Duodenal mucosa (tissue), 2 donors: ENCODE results near the gene LRMDA.
"Not testable (repeated sequence)": the region's sequence is repeated elsewhere in the genome, so short reads cannot be mapped to it uniquely, and the experiment has no call there.

Experiments
- H3K27ac ChIP-seq: one replicate; pipeline ENCODE4 v1.7.0; 2013; ENCODE audit warnings: low read depth, low read length
- H3K27me3 ChIP-seq, 2 donors: one replicate each; pipeline ENCODE4 v1.7.0; 2013; ENCODE audit warnings: low read length in 2 of 2, control low read depth in 1 of 2; ENCODE audit not compliant: insufficient read depth in 2 of 2, control insufficient read depth in 1 of 2
- H3K36me3 ChIP-seq, 2 donors: one replicate each; pipeline ENCODE4 v1.7.0; 2013; ENCODE audit warnings: low read length in 2 of 2, control low read depth in 1 of 2; ENCODE audit not compliant: insufficient read depth in 2 of 2, control insufficient read depth in 1 of 2
- H3K4me1 ChIP-seq, 2 donors: one replicate each; pipeline ENCODE4 v1.7.0; 2013; ENCODE audit warnings: low read length in 2 of 2, control low read depth in 1 of 2; ENCODE audit not compliant: insufficient read depth in 2 of 2, control insufficient read depth in 1 of 2
- H3K4me3 ChIP-seq, 2 donors: one replicate each; pipeline ENCODE4 v1.7.0; 2013; ENCODE audit warnings: low read length in 2 of 2, low read depth in 1 of 2
- H3K9ac ChIP-seq, 2 donors: one replicate each; pipeline ENCODE4 v1.7.0; 2013; ENCODE audit warnings: low read length in 2 of 2, low read depth in 1 of 2
- H3K9me3 ChIP-seq, 2 donors: one replicate each; pipeline ENCODE4 v1.7.0; 2013; ENCODE audit warnings: low read length in 2 of 2, control low read depth in 1 of 2; ENCODE audit not compliant: control insufficient read depth in 1 of 2

The LRMDA gene

DNA sequence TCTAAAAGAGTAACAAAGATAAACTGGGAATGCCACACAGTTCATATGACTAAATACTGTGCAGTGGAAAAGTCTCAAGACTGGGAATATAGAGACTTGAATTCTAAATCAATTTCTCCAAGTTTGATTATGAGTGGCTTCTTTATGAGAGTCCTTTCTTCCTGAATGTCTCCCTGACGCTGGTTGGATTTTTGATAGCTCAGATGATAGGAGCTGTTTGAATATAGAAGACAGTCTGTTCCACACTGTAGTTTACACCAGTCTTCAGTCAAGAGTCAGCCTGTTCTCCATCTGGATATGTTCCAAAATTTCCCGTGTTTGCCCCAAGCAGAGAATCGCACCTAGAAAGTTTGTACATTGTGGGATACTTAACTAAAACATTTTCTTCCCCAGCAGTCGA is 173.7 kb downstream of the LRMDA start:
- Histone ChIP-seq H3K4me3 (no peak overlapping the region), H3K27me3 (no peaks in the 10 kb centered on the region), H3K9me3 (no peaks in the 10 kb centered on the region), H3K9ac (no peak overlapping the region), H3K27ac (no peak overlapping the region), H3K36me3 (no peaks in the 10 kb centered on the region), H3K4me1 (peaks cover 4 to 9% of the 10 kb centered on the region in 2 donors)

GRCh38 chr10:75605795-75606194 is 174.4 kb downstream of the LRMDA start:
- not testable (repeated sequence) for H3K27me3 ChIP-seq, H3K9me3 ChIP-seq, H3K4me3 ChIP-seq, H3K9ac ChIP-seq, H3K27ac ChIP-seq, H3K36me3 ChIP-seq
- peaks cover 7 to 14% of the 10 kb centered on the region in 2 donors for H3K4me1 ChIP-seq

DNA sequence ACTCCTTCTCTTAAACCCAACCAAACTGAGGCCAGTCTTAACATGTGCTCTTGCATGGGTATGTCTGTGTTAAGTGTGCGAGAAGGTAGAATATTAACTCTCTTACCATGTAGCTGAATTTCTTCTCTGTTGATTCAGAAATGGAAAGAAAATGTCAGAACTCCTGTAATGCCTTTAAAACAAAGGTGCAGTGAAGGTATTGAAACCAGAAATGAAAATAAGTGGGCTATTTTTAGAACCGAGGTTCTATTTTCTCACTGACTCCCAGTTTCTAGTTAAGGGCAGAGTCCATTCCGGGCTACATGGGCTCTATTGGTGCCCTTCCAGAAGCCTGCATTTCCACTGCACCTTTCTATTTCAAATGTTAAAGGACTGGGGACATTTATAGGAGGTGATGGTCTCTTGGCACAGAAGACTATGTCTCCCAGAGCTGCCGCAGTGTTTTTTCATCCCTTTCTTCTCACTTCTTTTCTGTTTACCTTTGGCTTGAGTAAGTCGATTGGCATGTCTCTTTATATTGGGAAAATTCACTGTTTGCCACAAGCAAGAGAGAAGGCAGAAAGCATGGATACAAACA is 174.9 kb downstream of the LRMDA start:
- no peaks in the 10 kb centered on the region for H3K9me3 ChIP-seq
- H3K27ac ChIP-seq = no peak overlapping the region
- H3K27me3 ChIP-seq = no peaks in the 10 kb centered on the region
- H3K4me1 ChIP-seq = peaks cover 11 to 18% of the 10 kb centered on the region in 2 donors
- no peaks in the 10 kb centered on the region for H3K36me3 ChIP-seq
- no peak overlapping the region for H3K4me3 ChIP-seq
- H3K9ac ChIP-seq = no peak overlapping the region

GRCh38 chr10:75607576-75607975 is 176.2 kb downstream of the LRMDA start:
- no peak overlapping the region for H3K4me3 ChIP-seq
- peaks cover 19 to 27% of the 10 kb centered on the region in 2 donors for H3K4me1 ChIP-seq
- no peaks in the 10 kb centered on the region for H3K9me3 ChIP-seq
- no peaks in the 10 kb centered on the region for H3K36me3 ChIP-seq
- no peak overlapping the region for H3K9ac ChIP-seq
- H3K27ac ChIP-seq = no peak overlapping the region
- H3K27me3 ChIP-seq = no peaks in the 10 kb centered on the region

DNA sequence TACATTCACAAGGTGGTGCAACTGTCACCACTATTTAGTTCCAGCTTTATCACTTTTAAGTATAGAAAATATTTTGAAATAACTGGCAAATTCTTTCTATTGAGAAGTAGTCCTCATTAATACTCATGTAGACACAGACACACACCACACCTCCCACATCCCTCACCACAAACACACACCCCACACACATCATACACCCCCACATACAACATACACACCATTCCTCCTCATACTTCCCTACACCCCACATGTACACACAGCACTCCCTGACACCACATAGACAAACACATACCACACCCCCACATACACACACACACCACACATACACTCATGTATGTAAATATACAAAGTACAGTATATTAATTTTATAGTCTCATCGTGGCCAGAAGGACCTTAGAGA is 178.8 kb downstream of the LRMDA start:
- Histone ChIP-seq H3K9ac (no peak overlapping the region), H3K36me3 (no peaks in the 10 kb centered on the region), H3K27me3 (no peaks in the 10 kb centered on the region), H3K9me3 (no peaks in the 10 kb centered on the region), H3K4me3 (no peak overlapping the region), H3K4me1 (peaks cover 35 to 51% of the 10 kb centered on the region in 2 donors), H3K27ac (no peak overlapping the region)

GRCh38 chr10:75611172-75611992 is 180.0 kb downstream of the LRMDA start:
- no peaks in the 10 kb centered on the region for H3K36me3 ChIP-seq
- no peaks in the 10 kb centered on the region for H3K9me3 ChIP-seq
- peaks cover 32 to 47% of the 10 kb centered on the region in 2 donors for H3K4me1 ChIP-seq
- peak overlapping the region in 1 of 2 donors; percentile 34 for H3K9ac ChIP-seq
- peak overlapping the region; percentile 2 to 34 for H3K4me3 ChIP-seq
- H3K27me3 ChIP-seq = no peaks in the 10 kb centered on the region
- peak overlapping the region; percentile 22 for H3K27ac ChIP-seq

- Histone ChIP-seq H3K36me3 (no peaks in the 10 kb centered on the region), H3K27ac (no peak overlapping the region), H3K4me1 (peaks cover 34 to 46% of the 10 kb centered on the region in 2 donors), H3K9ac (peak overlapping the region in 1 of 2 donors; percentile 34), H3K4me3 (peak overlapping the region; percentile 2 to 34), H3K9me3 (no peaks in the 10 kb centered on the region), H3K27me3 (no peaks in the 10 kb centered on the region)
These were observed 180.6 kb downstream of the LRMDA start for GRCh38 chr10:75611993-75612372.

DNA sequence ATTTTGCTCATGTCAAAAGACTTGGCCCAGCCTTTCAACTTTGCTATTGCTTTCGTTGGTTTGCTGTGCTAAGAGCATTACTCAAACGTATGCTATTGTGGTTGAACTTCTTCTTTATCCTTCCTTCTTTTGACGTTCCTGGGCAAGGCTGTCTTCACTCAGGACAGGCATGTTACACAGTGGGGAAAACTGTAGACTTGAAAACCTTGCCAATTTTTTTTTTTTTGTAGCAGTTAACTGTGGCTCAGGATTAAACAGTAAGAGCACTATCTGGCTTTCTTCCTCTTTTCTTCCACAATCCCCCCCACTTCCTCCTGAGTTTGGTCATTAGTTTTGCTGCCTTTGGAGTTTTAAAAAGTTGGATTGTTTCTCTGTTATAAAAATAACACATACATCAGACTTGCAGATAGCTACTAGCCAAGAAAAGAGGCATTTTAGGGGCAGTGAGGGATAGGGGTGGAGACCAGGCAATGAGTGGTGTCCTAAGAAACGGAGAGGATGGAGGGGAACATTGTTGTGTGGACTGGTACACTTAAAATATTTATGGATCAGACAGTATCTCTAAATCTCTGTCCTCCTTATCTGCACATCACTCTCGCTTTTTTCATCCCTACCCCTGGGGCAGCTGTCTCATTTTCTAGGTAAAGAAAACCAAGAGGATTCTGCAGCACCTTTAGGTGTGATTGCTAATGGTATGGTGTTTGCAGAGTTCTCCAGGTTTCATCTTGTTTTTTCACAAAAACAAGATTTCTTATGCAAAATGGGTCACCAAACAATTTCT is 181.7 kb downstream of the LRMDA start:
- Histone ChIP-seq H3K9ac (no peak overlapping the region), H3K27ac (no peak overlapping the region), H3K4me1 (peaks cover 34 to 51% of the 10 kb centered on the region in 2 donors), H3K9me3 (no peaks in the 10 kb centered on the region), H3K27me3 (no peaks in the 10 kb centered on the region), H3K4me3 (peak overlapping the region in 1 of 2 donors; percentile 26), H3K36me3 (no peaks in the 10 kb centered on the region)

DNA sequence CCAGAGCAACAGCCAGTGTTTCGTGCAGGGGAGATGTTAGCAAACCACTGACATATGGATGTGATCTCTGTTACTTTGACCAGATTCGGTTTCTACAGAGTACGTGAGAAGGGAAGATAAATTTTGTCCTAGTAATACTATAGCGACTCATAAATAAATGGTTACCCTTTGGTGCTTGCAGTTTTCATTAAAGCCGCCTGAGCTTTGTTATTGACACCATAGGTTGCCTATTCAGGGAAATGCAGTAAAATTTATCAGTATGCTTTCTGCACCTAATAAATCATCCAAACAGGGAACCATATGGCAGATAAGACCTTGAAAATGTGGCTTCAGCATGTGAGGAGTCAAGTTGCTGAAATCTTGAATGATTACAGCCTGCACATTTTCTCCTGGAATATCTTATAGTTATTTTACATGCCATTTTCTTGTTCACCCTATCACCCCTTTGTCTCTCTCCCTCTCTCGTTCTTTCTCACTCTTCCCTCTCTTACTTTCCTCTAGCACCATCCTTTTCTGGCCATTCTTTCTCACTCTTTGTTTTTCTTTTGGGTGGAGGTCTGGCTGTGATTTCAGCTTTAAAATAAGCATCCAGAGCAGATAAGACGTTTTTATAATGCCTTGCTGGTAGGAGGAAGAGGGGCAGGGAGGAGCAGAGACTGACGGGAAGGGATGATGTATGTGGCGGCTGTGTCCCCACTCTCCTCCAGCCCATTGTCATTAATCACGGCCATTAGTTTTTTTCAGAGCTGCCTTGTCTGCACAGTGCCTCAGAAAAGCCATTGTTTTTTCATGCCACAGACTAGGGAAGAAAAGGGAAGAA is 182.5 kb downstream of the LRMDA start:
- Histone ChIP-seq H3K36me3 (no peaks in the 10 kb centered on the region), H3K4me3 (peak overlapping the region in 1 of 2 donors; percentile 26), H3K27me3 (no peaks in the 10 kb centered on the region), H3K9ac (no peak overlapping the region), H3K27ac (no peak overlapping the region), H3K9me3 (no peaks in the 10 kb centered on the region), H3K4me1 (peaks cover 34 to 51% of the 10 kb centered on the region in 2 donors)
